B cell (primary cell): ENCODE data around the gene PDS5A. TPM values are rescaled to one million over a fixed set of nuclear protein-coding genes. Genes with fewer than 3 reads are reported as not detected.

Experiments
- ATAC-seq: fragments of 200-7000 bp; cut with Tn5 transposase; one replicate; pipeline ENCODE4 v1.10.0; 2021; ENCODE audit warnings: low read depth, mild to moderate bottlenecking, moderate number of reproducible peaks, moderate library complexity
- CTCF ChIA-PET: fragments of 350-600 bp; sonication (Branson Sonifier 250); formaldehyde crosslinking; loops from one replicate; lab custom pipeline; 2021; ENCODE audit warnings: antibody characterized with exemption, inconsistent platforms; lab: Charles Lee
- POLR2A ChIA-PET: fragments of 350-600 bp; sonication (Branson Sonifier 250); formaldehyde crosslinking; loops from one replicate; lab custom pipeline; 2021; ENCODE audit warnings: antibody characterized with exemption; lab: Charles Lee
- DNase-seq: peaks from one replicate; pipeline ENCODE4 v3.0.0; 2013
- H2AFZ ChIP-seq: 2 replicates; pipeline ENCODE4 v1.6.1; 2012; ENCODE audit warnings: mild to moderate bottlenecking, low read depth, low read length; ENCODE audit not compliant: insufficient read depth, poor library complexity, severe bottlenecking
- H3K27ac ChIP-seq, 2 donors: 1 replicate in 1 of 2; 2 replicates in 1 of 2; pipeline ENCODE4 v1.5.1; 2012 to 2013; ENCODE audit warnings: low read length in 2 of 2, mild to moderate bottlenecking in 2 of 2, moderate library complexity in 1 of 2
- H3K27me3 ChIP-seq, 4 experiments: fragments of 200-600 bp in 1 of 4; sonication (generic) in 1 of 4; replicated peaks in 1 of 4; 1 replicate in 2 of 4; 2 replicates in 2 of 4; pipeline versions ENCODE4 v1.6.1 to v1.7.0; 2013 to 2016; ENCODE audit warnings: low read length in 3 of 4, mild to moderate bottlenecking in 2 of 4, mixed read lengths in 1 of 4, moderate library complexity in 1 of 4; ENCODE audit not compliant: insufficient read depth in 4 of 4, control insufficient read depth in 3 of 4; ENCODE audit errors: control extremely low read depth in 1 of 4
- H3K36me3 ChIP-seq, 2 experiments: replicated peaks in 1 of 2; 1 replicate in 1 of 2; 2 replicates in 1 of 2; pipeline versions ENCODE4 v1.6.1 to v1.7.1; 2013; ENCODE audit warnings: low read length in 1 of 2; ENCODE audit not compliant: insufficient read depth in 2 of 2, control insufficient read depth in 1 of 2; ENCODE audit errors: control extremely low read depth in 1 of 2, extremely low read depth in 1 of 2
- H3K4me1 ChIP-seq, 2 donors: fragments of 200-600 bp in 1 of 2; sonication (generic) in 1 of 2; 1 replicate in 1 of 2; 2 replicates in 1 of 2; pipeline versions ENCODE4 v1.5.1 to v1.6.1; 2013 to 2017; ENCODE audit warnings: low read length in 2 of 2; ENCODE audit not compliant: control insufficient read depth in 2 of 2, insufficient read depth in 2 of 2
- H3K4me2 ChIP-seq: replicated peaks from 2 replicates; pipeline ENCODE3; 2012; ENCODE audit warnings: mild to moderate bottlenecking, low read depth, low read length; ENCODE audit not compliant: poor library complexity, severe bottlenecking
- H3K4me3 ChIP-seq, 5 experiments: fragments of 200-600 bp in 1 of 5; sonication (generic) in 1 of 5; 1 replicate in 3 of 5; 2 replicates in 2 of 5; pipeline versions ENCODE4 v1.5.1 to v1.7.0; 2011 to 2016; ENCODE audit warnings: low read length in 4 of 5, mild to moderate bottlenecking in 4 of 5, low read depth in 2 of 5, control low read depth in 1 of 5, moderate library complexity in 1 of 5; ENCODE audit not compliant: insufficient read depth in 1 of 5; ENCODE audit errors: control extremely low read depth in 1 of 5, extremely low read depth in 1 of 5
- H3K79me2 ChIP-seq: fragments of 200-600 bp; sonication (generic); one replicate; pipeline ENCODE4 v1.6.0; 2016; ENCODE audit warnings: low read length; ENCODE audit not compliant: control insufficient read depth, insufficient read depth
- H3K9ac ChIP-seq: fragments of 200-600 bp; sonication (generic); 2 replicates; pipeline ENCODE4 v1.6.1; 2017; ENCODE audit warnings: mild to moderate bottlenecking, low read length, moderate library complexity
- H3K9me3 ChIP-seq, 3 donors: one replicate each; pipeline versions ENCODE4 v1.6.1 to v1.7.1; 2013; ENCODE audit warnings: low read length in 2 of 3; ENCODE audit not compliant: control insufficient read depth in 2 of 3, insufficient read depth in 1 of 3; ENCODE audit errors: control extremely low read depth in 1 of 3
- H4K20me1 ChIP-seq: 2 replicates; pipeline ENCODE4 v1.6.0; 2012; ENCODE audit warnings: mild to moderate bottlenecking, low read length; ENCODE audit not compliant: insufficient read depth, control insufficient read depth, poor library complexity, severe bottlenecking
- H3K27ac Mint-ChIP-seq: one replicate; pipeline ENCODE4 v1.8.0; 2021; ENCODE audit warnings: mixed read lengths
- H3K27me3 Mint-ChIP-seq: one replicate; pipeline ENCODE4 v1.8.0; 2021; ENCODE audit warnings: mixed read lengths
- H3K4me1 Mint-ChIP-seq: one replicate; pipeline ENCODE4 v1.8.0; 2021; ENCODE audit warnings: mixed read lengths
- H3K4me3 Mint-ChIP-seq: one replicate; pipeline ENCODE4 v1.8.0; 2021; ENCODE audit warnings: mixed read lengths
- H3K9me3 Mint-ChIP-seq: one replicate; pipeline ENCODE4 v1.8.0; 2022; ENCODE audit warnings: mixed read lengths; ENCODE audit not compliant: insufficient read depth
- CTCF ChIP-seq: fragments of 200-600 bp; IDR thresholded peaks from one replicate; pipeline ENCODE4 v1.8.0; 2022; ENCODE audit warnings: antibody characterized with exemption, mild to moderate bottlenecking
- EZH2 ChIP-seq: IDR thresholded peaks from 2 replicates; pipeline ENCODE4 v1.6.1; 2012; ENCODE audit warnings: borderline replicate concordance, low read depth, mild to moderate bottlenecking, moderate library complexity, low read length; ENCODE audit not compliant: insufficient read depth, poor library complexity, severe bottlenecking
- WGBS: methylation state at CpG from one replicate; pipeline ENCODE4 v1.1.5; 2013; ENCODE audit warnings: missing lambda C conversion rate; ENCODE audit not compliant: insufficient coverage; 5-methylcytosine and 5-hydroxymethylcytosine counted together
- intact Hi-C: fragments of 100-400 bp; cut with micrococcal nuclease; formaldehyde crosslinking; loops from one replicate; pipeline ENCODE4 v1.10.0; 2022
- polyA plus RNA-seq: library from polyadenylated mRNA; depleted of rRNA; stranded (reverse); fragments of >200 nt; gene quantifications from 2 replicates; pipeline ENCODE4 v1.2.3, GENCODE V29; 2012
- total RNA-seq, 2 donors: library from RNA; stranded (reverse); fragments of 120-200 nt in 1 of 2; gene quantifications; 1 replicate in 1 of 2; 2 replicates in 1 of 2; pipeline versions ENCODE4 v1.2.3 to v1.2.4, GENCODE V29; 2013 to 2022

The PDS5A gene
- total and polyA plus RNA-seq, 2 donors (not counting 1 experiment from before 2014, with no cell fraction given), result 19.4 to 111 TPM

GRCh38 chr4:39937683-39938268 lies 39.9 kb downstream of the PDS5A start:
- Mint-ChIP-seq H3K4me1 (peaks cover 66% of the 10 kb centered on the region), H3K9me3 (no peaks in the 10 kb centered on the region)
- WGBS, result 66% methylated on average over 2 of the region's 2 CpGs

More at GRCh38 chr4:39937683-39938268, 39.9 kb downstream of the PDS5A start:
- Mint-ChIP-seq H3K4me3 (peak overlapping the region; percentile 34), H3K27me3 (no peaks in the 10 kb centered on the region), H3K27ac (peak overlapping the region; percentile 59)
- peaks cover 2 to 12% of the 10 kb centered on the region in 2 experiments for H3K36me3 ChIP-seq
- CTCF ChIA-PET, result no interaction called here
- H3K4me2 ChIP-seq, result peak overlapping the region; percentile 32
- no peaks in the 10 kb centered on the region for H3K9me3 ChIP-seq
- POLR2A ChIA-PET, result no interaction called here
- H3K9ac ChIP-seq, result no peak overlapping the region
- DNase-seq (no peak), ATAC-seq (no peak)
- no peaks in the 10 kb centered on the region for H3K27me3 ChIP-seq
- peaks cover 100% of the 10 kb centered on the region for H3K79me2 ChIP-seq
- H3K27ac ChIP-seq, result peak overlapping the region in 1 of 2 donors; percentile 54
- H4K20me1 ChIP-seq, result peaks cover 32% of the 10 kb centered on the region
- H3K4me1 ChIP-seq, result peaks cover 31 to 35% of the 10 kb centered on the region in 2 donors
- intact Hi-C loops, result no loop called here
- H2AFZ ChIP-seq, result no peak overlapping the region
- no peak overlapping the region for H3K4me3 ChIP-seq
- TF ChIP-seq CTCF, result no peak
- no peak for TF ChIP-seq EZH2
